ENCODE data around the gene TOMM40L. TPM values are rescaled to one million over a fixed set of nuclear protein-coding genes. Genes with fewer than 3 reads are reported as not detected.

The TOMM40L gene
- total RNA-seq, 1 donor from 2014 or later = 8.6 TPM

DNA sequence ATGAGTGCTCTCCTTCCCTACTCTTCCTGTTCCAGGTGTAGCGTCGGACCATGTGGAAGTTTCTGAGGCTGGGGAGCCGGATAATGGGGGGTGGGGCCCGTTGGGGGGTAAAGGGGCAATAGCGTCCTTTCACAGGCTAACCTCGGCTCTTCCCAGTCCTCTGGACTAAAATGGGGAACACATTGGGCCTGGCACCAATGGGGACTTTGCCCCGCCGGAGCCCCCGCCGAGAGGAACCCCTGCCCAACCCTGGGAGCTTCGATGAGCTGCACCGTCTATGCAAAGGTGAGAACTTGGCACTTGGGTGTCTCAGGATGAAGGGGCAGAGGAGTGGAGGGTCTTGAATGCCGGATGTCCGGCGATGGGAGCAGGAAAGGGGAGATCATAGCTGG is 456 bp downstream of the TOMM40L start:
- TF ChIP-seq, protein P1, sequence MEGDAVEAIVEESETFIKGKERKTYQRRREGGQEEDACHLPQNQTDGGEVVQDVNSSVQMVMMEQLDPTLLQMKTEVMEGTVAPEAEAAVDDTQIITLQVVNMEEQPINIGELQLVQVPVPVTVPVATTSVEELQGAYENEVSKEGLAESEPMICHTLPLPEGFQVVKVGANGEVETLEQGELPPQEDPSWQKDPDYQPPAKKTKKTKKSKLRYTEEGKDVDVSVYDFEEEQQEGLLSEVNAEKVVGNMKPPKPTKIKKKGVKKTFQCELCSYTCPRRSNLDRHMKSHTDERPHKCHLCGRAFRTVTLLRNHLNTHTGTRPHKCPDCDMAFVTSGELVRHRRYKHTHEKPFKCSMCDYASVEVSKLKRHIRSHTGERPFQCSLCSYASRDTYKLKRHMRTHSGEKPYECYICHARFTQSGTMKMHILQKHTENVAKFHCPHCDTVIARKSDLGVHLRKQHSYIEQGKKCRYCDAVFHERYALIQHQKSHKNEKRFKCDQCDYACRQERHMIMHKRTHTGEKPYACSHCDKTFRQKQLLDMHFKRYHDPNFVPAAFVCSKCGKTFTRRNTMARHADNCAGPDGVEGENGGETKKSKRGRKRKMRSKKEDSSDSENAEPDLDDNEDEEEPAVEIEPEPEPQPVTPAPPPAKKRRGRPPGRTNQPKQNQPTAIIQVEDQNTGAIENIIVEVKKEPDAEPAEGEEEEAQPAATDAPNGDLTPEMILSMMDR (IDR thresholded peaks at IDR 0.05) = no peak
- Mint-ChIP-seq H3K36me3 (ENCODE audit: unreplicated experiment) (peaks cover 7% of the 10 kb centered on the region), H3K4me3 (ENCODE audit: unreplicated experiment) (peak overlapping the region; percentile 100), H3K27ac (ENCODE audit: unreplicated experiment) (peak overlapping the region; percentile 97), H3K27me3 (ENCODE audit: unreplicated experiment) (peaks cover 5% of the 10 kb centered on the region), H3K4me1 (ENCODE audit: unreplicated experiment) (peaks cover 22% of the 10 kb centered on the region), H3K9me3 (ENCODE audit: unreplicated experiment) (no peaks in the 10 kb centered on the region)
- DNase-seq (ENCODE audit: extremely low spot score, unreplicated experiment) = no peak

DNA sequence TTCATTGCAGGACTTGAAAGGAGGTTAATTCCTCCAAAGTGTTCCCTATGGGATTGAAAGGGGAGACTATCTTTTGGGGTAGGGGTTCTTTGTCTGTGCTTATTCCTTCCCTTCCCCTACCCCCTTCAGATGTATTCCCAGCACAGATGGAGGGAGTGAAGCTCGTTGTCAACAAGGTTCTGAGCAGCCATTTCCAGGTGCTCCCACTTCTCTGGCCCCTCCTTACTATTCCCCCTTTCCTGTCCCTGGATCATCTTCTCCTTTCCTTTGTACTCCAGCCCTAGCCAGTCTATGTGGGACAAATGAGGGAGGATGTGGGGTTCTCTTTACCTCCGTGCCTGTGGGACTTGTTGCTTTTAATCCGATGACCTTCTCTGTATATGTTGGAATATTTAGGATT is 899 bp downstream of the TOMM40L start:
- peak overlapping the region; percentile 100 for H3K4me3 Mint-ChIP-seq (ENCODE audit: unreplicated experiment)
- peaks cover 22% of the 10 kb centered on the region for H3K4me1 Mint-ChIP-seq (ENCODE audit: unreplicated experiment)
- H3K9me3 Mint-ChIP-seq (ENCODE audit: unreplicated experiment) = no peaks in the 10 kb centered on the region
- H3K36me3 Mint-ChIP-seq (ENCODE audit: unreplicated experiment) = peaks cover 7% of the 10 kb centered on the region
- DNase-seq (ENCODE audit: extremely low spot score, unreplicated experiment) = no peak
- peaks cover 5% of the 10 kb centered on the region for H3K27me3 Mint-ChIP-seq (ENCODE audit: unreplicated experiment)
- H3K27ac Mint-ChIP-seq (ENCODE audit: unreplicated experiment) = peak overlapping the region; percentile 64
- TF ChIP-seq, protein P1 (IDR thresholded peaks at IDR 0.05) = no peak

DNA sequence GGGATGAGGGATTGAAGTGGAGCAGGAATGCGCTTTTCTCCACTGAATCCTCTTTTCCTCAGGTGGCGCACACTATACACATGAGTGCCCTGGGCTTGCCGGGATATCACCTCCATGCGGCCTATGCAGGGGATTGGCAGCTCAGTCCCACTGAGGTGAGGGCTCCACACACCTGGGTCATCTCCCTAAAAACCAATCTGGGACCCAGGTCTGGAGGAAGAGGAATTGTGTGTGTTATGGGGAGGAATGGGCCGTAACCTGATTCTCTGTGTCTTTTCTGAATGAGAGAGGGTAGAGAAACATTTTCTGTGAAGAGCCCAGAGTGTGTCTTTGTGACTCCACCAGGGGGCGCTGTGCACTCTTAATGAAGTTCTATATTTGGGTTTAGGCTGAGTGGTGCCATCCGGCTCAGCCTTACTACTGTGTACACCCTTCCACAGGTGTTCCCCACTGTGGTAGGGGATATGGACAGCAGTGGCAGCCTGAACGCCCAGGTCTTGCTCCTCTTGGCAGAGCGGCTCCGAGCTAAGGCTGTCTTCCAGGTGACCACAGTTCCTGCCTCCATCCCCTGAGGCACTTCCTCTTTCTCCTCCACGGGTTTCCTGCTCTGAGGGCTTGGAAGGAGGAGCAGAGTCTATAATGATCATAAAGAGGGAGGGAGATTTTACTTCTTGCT is 1.5 kb downstream of the TOMM40L start:
- Mint-ChIP-seq H3K27me3 (ENCODE audit: unreplicated experiment) (peaks cover 2% of the 10 kb centered on the region), H3K27ac (ENCODE audit: unreplicated experiment) (peak overlapping the region; percentile 64), H3K4me3 (ENCODE audit: unreplicated experiment) (peak overlapping the region; percentile 100), H3K9me3 (ENCODE audit: unreplicated experiment) (no peaks in the 10 kb centered on the region), H3K36me3 (ENCODE audit: unreplicated experiment) (peaks cover 7% of the 10 kb centered on the region), H3K4me1 (ENCODE audit: unreplicated experiment) (peaks cover 22% of the 10 kb centered on the region)
- peak; percentile 92 for DNase-seq (ENCODE audit: extremely low spot score, unreplicated experiment)
- TF ChIP-seq, protein P1 (IDR thresholded peaks at IDR 0.05) = peak; percentile 86

DNA sequence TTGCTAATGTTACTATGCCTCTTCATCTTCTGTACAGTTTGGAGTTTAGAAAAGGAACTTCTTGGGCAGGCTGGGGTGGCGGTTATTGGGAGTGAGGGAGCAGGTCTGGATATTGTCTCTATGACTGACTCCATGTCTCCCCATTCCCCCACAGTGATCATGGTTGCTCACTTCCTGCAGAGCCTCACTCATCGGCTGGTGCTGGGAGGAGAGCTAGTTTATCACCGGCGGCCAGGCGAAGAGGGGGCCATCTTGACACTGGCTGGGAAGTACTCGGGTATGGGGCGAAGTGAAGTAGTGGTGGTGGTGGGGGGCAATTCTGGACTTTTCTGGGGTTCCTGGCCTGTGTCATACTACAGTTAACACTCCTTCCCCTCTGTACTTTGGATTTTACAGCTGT is 2.2 kb downstream of the TOMM40L start:
- TF ChIP-seq, protein P1 (IDR thresholded peaks at IDR 0.05) = no peak
- Mint-ChIP-seq H3K27ac (ENCODE audit: unreplicated experiment) (peak overlapping the region; percentile 64), H3K36me3 (ENCODE audit: unreplicated experiment) (peaks cover 7% of the 10 kb centered on the region), H3K4me3 (ENCODE audit: unreplicated experiment) (no peak overlapping the region), H3K4me1 (ENCODE audit: unreplicated experiment) (peaks cover 22% of the 10 kb centered on the region), H3K27me3 (ENCODE audit: unreplicated experiment) (no peaks in the 10 kb centered on the region), H3K9me3 (ENCODE audit: unreplicated experiment) (no peaks in the 10 kb centered on the region)
- DNase-seq (ENCODE audit: extremely low spot score, unreplicated experiment) = no peak

DNA sequence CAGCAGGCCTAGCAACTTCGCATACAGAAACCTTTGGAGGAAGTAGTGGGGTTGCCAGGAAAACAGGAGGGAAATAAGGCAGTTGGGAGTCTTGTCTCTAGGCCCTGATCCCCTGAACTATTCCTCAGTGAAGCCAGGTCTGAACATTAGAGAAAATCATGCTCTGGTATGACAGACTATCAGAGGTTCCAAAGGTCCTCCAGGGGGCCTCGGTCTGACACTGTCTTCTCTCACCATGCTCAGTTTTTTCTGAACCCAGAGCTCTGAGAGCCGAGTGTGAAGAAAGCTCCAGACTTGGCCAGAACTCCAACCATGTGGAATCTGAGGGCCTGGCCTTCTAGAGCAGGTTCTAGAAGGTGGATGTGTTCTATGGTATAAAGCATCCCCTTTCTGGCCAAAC is 4.0 kb downstream of the TOMM40L start:
- Mint-ChIP-seq H3K4me1 (ENCODE audit: unreplicated experiment) (peaks cover 22% of the 10 kb centered on the region), H3K36me3 (ENCODE audit: unreplicated experiment) (peaks cover 7% of the 10 kb centered on the region), H3K27me3 (ENCODE audit: unreplicated experiment) (peaks cover 2% of the 10 kb centered on the region), H3K9me3 (ENCODE audit: unreplicated experiment) (no peaks in the 10 kb centered on the region), H3K27ac (ENCODE audit: unreplicated experiment) (no peak overlapping the region), H3K4me3 (ENCODE audit: unreplicated experiment) (no peak overlapping the region)
- TF ChIP-seq, protein P1 (IDR thresholded peaks at IDR 0.05) = no peak
- DNase-seq (ENCODE audit: extremely low spot score, unreplicated experiment) = no peak
